CD14-positive monocyte (primary cell): Measurements from ENCODE around the gene FAM89A. TPM values are rescaled to one million over a fixed set of nuclear protein-coding genes. Genes with fewer than 3 reads are reported as not detected.
A peak's percentile ranks its signal among the peaks of the same experiment; 100 is the strongest.

Source experiments
- DNase-seq, 3 donors: peaks; one replicate each; pipeline ENCODE4 v3.0.0-alpha.2; 2011 to 2022
- H2AFZ ChIP-seq: 2 replicates; pipeline ENCODE4 v1.6.0; 2012; ENCODE audit warnings: mild to moderate bottlenecking, low read depth, low read length, inconsistent platforms; ENCODE audit not compliant: insufficient read depth, poor library complexity, severe bottlenecking
- H3K27ac ChIP-seq, 2 donors: 1 replicate in 1 of 2; 2 replicates in 1 of 2; pipeline ENCODE4 v1.5.1; 2012 to 2013; ENCODE audit warnings: low read length in 2 of 2, control low read depth in 1 of 2, inconsistent platforms in 1 of 2, low read depth in 1 of 2, mild to moderate bottlenecking in 1 of 2
- H3K27me3 ChIP-seq, 2 donors: one replicate each; pipeline versions ENCODE4 v1.6.0 to v1.6.1; 2011 to 2013; ENCODE audit warnings: low read length in 2 of 2; ENCODE audit not compliant: control insufficient read depth in 2 of 2, insufficient read depth in 2 of 2
- H3K36me3 ChIP-seq, 2 donors: replicated peaks in 1 of 2; 1 replicate in 1 of 2; 2 replicates in 1 of 2; pipeline versions ENCODE4 v1.5.1 to v1.6.1; 2012 to 2013; ENCODE audit warnings: low read length in 2 of 2, control low read depth in 1 of 2, inconsistent platforms in 1 of 2, mild to moderate bottlenecking in 1 of 2; ENCODE audit not compliant: insufficient read depth in 2 of 2, control insufficient read depth in 1 of 2
- H3K4me1 ChIP-seq, 2 donors: 1 replicate in 1 of 2; 2 replicates in 1 of 2; pipeline versions ENCODE4 v1.5.1 to v1.6.1; 2012 to 2013; ENCODE audit warnings: low read length in 2 of 2, control low read depth in 1 of 2, inconsistent platforms in 1 of 2, mild to moderate bottlenecking in 1 of 2, moderate library complexity in 1 of 2; ENCODE audit not compliant: insufficient read depth in 2 of 2, control insufficient read depth in 1 of 2
- H3K4me2 ChIP-seq: replicated peaks from 2 replicates; pipeline ENCODE3; 2012; ENCODE audit warnings: low read length, moderate library complexity, mild to moderate bottlenecking; ENCODE audit not compliant: poor library complexity, severe bottlenecking; ENCODE audit errors: extremely low read depth
- H3K4me3 ChIP-seq, 3 experiments: fragments of 200-600 bp in 1 of 3; sonication (generic) in 1 of 3; replicated peaks in 1 of 3; 1 replicate in 2 of 3; 2 replicates in 1 of 3; pipeline ENCODE4 v1.5.1; 2011 to 2013; ENCODE audit warnings: low read length in 3 of 3, mild to moderate bottlenecking in 3 of 3, control low read depth in 2 of 3, low read depth in 2 of 3, inconsistent platforms in 1 of 3, moderate library complexity in 1 of 3
- H3K79me2 ChIP-seq: 2 replicates; pipeline ENCODE4 v1.6.0; 2012; ENCODE audit warnings: mild to moderate bottlenecking, control low read depth, inconsistent platforms, low read length, moderate library complexity; ENCODE audit not compliant: insufficient read depth
- H3K9ac ChIP-seq: 2 replicates; pipeline ENCODE4 v1.6.0; 2017; ENCODE audit warnings: low read length, mild to moderate bottlenecking; ENCODE audit not compliant: insufficient read depth, poor library complexity, severe bottlenecking
- H3K9me3 ChIP-seq, 2 donors: replicated peaks in 1 of 2; 1 replicate in 1 of 2; 2 replicates in 1 of 2; pipeline versions ENCODE4 v1.5.1 to v1.6.1; 2012 to 2013; ENCODE audit warnings: low read length in 2 of 2, control low read depth in 1 of 2; ENCODE audit not compliant: control insufficient read depth in 1 of 2, insufficient read depth in 1 of 2
- H4K20me1 ChIP-seq: 2 replicates; pipeline ENCODE4 v1.6.0; 2012; ENCODE audit warnings: mild to moderate bottlenecking, low read length, control low read depth, moderate library complexity; ENCODE audit not compliant: insufficient read depth
- H3K27ac Mint-ChIP-seq, 7 donors: one replicate each; pipeline ENCODE4 v1.8.0; 2020; ENCODE audit warnings: mild to moderate bottlenecking in 7 of 7, mixed read lengths in 7 of 7, moderate library complexity in 6 of 7, inconsistent platforms in 2 of 7
- H3K27me3 Mint-ChIP-seq, 3 donors: one replicate each; pipeline ENCODE4 v1.8.0; 2021 to 2022; ENCODE audit warnings: low read depth in 3 of 3, mild to moderate bottlenecking in 3 of 3, mixed read lengths in 3 of 3, moderate library complexity in 3 of 3, inconsistent platforms in 1 of 3
- H3K36me3 Mint-ChIP-seq, 2 donors: one replicate each; pipeline ENCODE4 v1.8.0; 2020; ENCODE audit warnings: mixed read lengths in 2 of 2, inconsistent platforms in 1 of 2, mild to moderate bottlenecking in 1 of 2
- H3K4me1 Mint-ChIP-seq: one replicate; pipeline ENCODE4 v1.8.0; 2020; ENCODE audit warnings: mild to moderate bottlenecking, mixed read lengths
- H3K4me3 Mint-ChIP-seq, 2 donors: one replicate each; pipeline ENCODE4 v1.8.0; 2020; ENCODE audit warnings: mild to moderate bottlenecking in 2 of 2, mixed read lengths in 2 of 2, moderate library complexity in 1 of 2
- H3K9me3 Mint-ChIP-seq, 7 donors: one replicate each; pipeline ENCODE4 v1.8.0; 2020 to 2022; ENCODE audit warnings: mixed read lengths in 7 of 7, mild to moderate bottlenecking in 6 of 7, moderate library complexity in 6 of 7, inconsistent platforms in 2 of 7
- CTCF ChIP-seq: fragments of 200-600 bp; IDR thresholded peaks from one replicate; pipeline ENCODE4 v1.8.0; 2022; ENCODE audit warnings: antibody characterized with exemption, mild to moderate bottlenecking
- WGBS: methylation state at CpG from one replicate; pipeline ENCODE4 v1.1.5; 2013; ENCODE audit warnings: missing lambda C conversion rate; ENCODE audit not compliant: insufficient coverage; 5-methylcytosine and 5-hydroxymethylcytosine counted together
- intact Hi-C, 2 donors: fragments of 100-400 bp; cut with micrococcal nuclease; formaldehyde crosslinking; loops; one replicate each; pipeline versions ENCODE4 v1.15.0 to v1.15.1; 2023
- polyA plus RNA-seq, 3 donors: library from polyadenylated mRNA; depleted of rRNA in 1 of 3; unstranded in 2 of 3; stranded (reverse) in 1 of 3; fragments of 300-500 nt in 2 of 3; fragments of >200 nt in 1 of 3; fragmentation: Illumina TruSeq in 2 of 3; gene quantifications; 1 replicate in 2 of 3; 2 replicates in 1 of 3; pipeline ENCODE4 v1.2.3, GENCODE V29; 2012 to 2021

The FAM89A gene
- polyA plus RNA-seq, 3 donors: 2.0 to 11.7 (median 4.4) TPM

GRCh38 chr1:231027136-231027925 lies 12.7 kb downstream of the FAM89A start:
- no peaks in the 10 kb centered on the region for H3K36me3 ChIP-seq
- H3K27me3 ChIP-seq: no peaks in the 10 kb centered on the region
- no peak for TF ChIP-seq CTCF
- H4K20me1 ChIP-seq: no peaks in the 10 kb centered on the region
- no peak overlapping the region for H2AFZ ChIP-seq
- Mint-ChIP-seq H3K4me3 (peak overlapping the region in 1 of 2 donors; percentile 13), H3K4me1 (peaks cover 16% of the 10 kb centered on the region), H3K27me3 (peaks cover 2 to 12% (median 2%) of the 10 kb centered on the region in 3 donors), H3K27ac (peak overlapping the region in 2 of 7 donors; percentile 6 to 26), H3K9me3 (peaks cover 0 to 2% (median 0%) of the 10 kb centered on the region in 7 donors), H3K36me3 (peaks cover 6 to 9% of the 10 kb centered on the region in 2 donors)
- intact Hi-C loops: no loop called here
- 90% methylated on average over 20 of the region's 23 CpGs for WGBS
- H3K9ac ChIP-seq: no peak overlapping the region
- no peaks in the 10 kb centered on the region for H3K9me3 ChIP-seq
- DNase-seq: no peak
- peaks cover 9 to 11% of the 10 kb centered on the region in 2 donors for H3K4me1 ChIP-seq
- no peak overlapping the region for H3K27ac ChIP-seq
- H3K4me2 ChIP-seq: no peak overlapping the region
- H3K79me2 ChIP-seq: no peaks in the 10 kb centered on the region
- no peak overlapping the region for H3K4me3 ChIP-seq

GRCh38 chr1:231026576-231026975 lies 13.5 kb downstream of the FAM89A start:
- no peak overlapping the region for H2AFZ ChIP-seq
- no peak overlapping the region for H3K4me3 ChIP-seq
- WGBS: 95% methylated on average over 2 of the region's 6 CpGs
- intact Hi-C loops: no loop called here
- H3K4me3 Mint-ChIP-seq: no peak overlapping the region
- no peak overlapping the region for H3K9ac ChIP-seq
- no peak overlapping the region for H3K27ac Mint-ChIP-seq
- DNase-seq: no peak
- H3K9me3 Mint-ChIP-seq: peaks cover 0 to 2% (median 0%) of the 10 kb centered on the region in 7 donors
- H3K4me2 ChIP-seq: no peak overlapping the region
- H3K4me1 Mint-ChIP-seq: peaks cover 18% of the 10 kb centered on the region
- H3K27ac ChIP-seq: no peak overlapping the region
- H3K4me1 ChIP-seq: peaks cover 12 to 13% of the 10 kb centered on the region in 2 donors
- no peak for TF ChIP-seq CTCF
- peaks cover 2 to 12% (median 2%) of the 10 kb centered on the region in 3 donors for H3K27me3 Mint-ChIP-seq
- H3K79me2 ChIP-seq: no peaks in the 10 kb centered on the region
- peaks cover 6 to 9% of the 10 kb centered on the region in 2 donors for H3K36me3 Mint-ChIP-seq
- H3K36me3 ChIP-seq: no peaks in the 10 kb centered on the region
- no peaks in the 10 kb centered on the region for H3K27me3 ChIP-seq
- no peaks in the 10 kb centered on the region for H4K20me1 ChIP-seq
- no peaks in the 10 kb centered on the region for H3K9me3 ChIP-seq
